Type B pancreatic cell (in vitro differentiated cells): ENCODE measurements around the gene RANBP3. TPM values are rescaled to one million over a fixed set of nuclear protein-coding genes. Genes with fewer than 3 reads are reported as not detected.

Experiments used
- DNase-seq: peaks from one replicate; pipeline ENCODE4 v3.0.0; 2021; ENCODE audit warnings: mixed read lengths; ENCODE audit not compliant: unreplicated experiment; ENCODE audit errors: extremely low spot score
- H3K27ac Mint-ChIP-seq: 2 replicates; pipeline ENCODE4 v1.8.0; 2021; ENCODE audit warnings: mild to moderate bottlenecking, mixed read lengths
- H3K27me3 Mint-ChIP-seq: 2 replicates; pipeline ENCODE4 v1.8.0; 2021; ENCODE audit warnings: mixed read lengths
- H3K36me3 Mint-ChIP-seq: 2 replicates; pipeline ENCODE4 v1.8.0; 2021; ENCODE audit warnings: mixed read lengths
- H3K4me1 Mint-ChIP-seq: one replicate; pipeline ENCODE4 v1.8.0; 2021; ENCODE audit warnings: mixed read lengths; ENCODE audit not compliant: unreplicated experiment
- H3K4me3 Mint-ChIP-seq: 2 replicates; pipeline ENCODE4 v1.8.0; 2021; ENCODE audit warnings: mild to moderate bottlenecking, mixed read lengths
- H3K9me3 Mint-ChIP-seq: 2 replicates; pipeline ENCODE4 v1.8.0; 2021; ENCODE audit warnings: mixed read lengths
- total RNA-seq: library from RNA; stranded (reverse); gene quantifications from 2 replicates; pipeline ENCODE4 v1.2.1, GENCODE V29; 2021; ENCODE audit warnings: low replicate concordance
- TF ChIP-seq, protein P1 (sequence below): fragments of 200-600 bp; sonication (generic); conservative IDR thresholded peaks from 2 replicates; pipeline ENCODE4 v1.5.0; 2021; ENCODE audit warnings: antibody characterized with exemption, mild to moderate bottlenecking

Gene RANBP3
- total RNA-seq, 1 donor from 2014 or later = 92.4 TPM

DNA sequence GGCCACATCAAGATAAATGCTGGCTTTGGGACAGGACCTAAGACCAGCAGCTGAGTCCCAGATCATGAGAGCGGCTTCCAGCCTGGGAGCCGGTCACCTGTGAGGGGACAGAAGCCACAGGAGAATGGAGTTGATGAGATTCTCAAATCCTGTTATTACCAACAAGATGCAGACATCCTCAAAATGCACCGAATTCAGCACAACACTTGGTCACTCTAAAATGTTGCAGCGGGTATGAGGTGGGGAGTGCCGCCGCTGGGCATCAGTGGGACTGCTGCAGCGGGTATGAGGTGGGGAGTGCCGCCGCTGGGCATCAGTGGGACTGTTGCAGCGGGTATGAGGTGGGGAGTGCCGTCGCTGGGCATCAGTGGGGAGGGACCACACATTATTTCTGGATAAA is 21.2 kb downstream of the RANBP3 start:
- H3K36me3 Mint-ChIP-seq = no peaks in the 10 kb centered on the region
- H3K4me1 Mint-ChIP-seq = peaks cover 69% of the 10 kb centered on the region
- peak overlapping the region; percentile 65 for H3K27ac Mint-ChIP-seq
- TF ChIP-seq, protein P1, sequence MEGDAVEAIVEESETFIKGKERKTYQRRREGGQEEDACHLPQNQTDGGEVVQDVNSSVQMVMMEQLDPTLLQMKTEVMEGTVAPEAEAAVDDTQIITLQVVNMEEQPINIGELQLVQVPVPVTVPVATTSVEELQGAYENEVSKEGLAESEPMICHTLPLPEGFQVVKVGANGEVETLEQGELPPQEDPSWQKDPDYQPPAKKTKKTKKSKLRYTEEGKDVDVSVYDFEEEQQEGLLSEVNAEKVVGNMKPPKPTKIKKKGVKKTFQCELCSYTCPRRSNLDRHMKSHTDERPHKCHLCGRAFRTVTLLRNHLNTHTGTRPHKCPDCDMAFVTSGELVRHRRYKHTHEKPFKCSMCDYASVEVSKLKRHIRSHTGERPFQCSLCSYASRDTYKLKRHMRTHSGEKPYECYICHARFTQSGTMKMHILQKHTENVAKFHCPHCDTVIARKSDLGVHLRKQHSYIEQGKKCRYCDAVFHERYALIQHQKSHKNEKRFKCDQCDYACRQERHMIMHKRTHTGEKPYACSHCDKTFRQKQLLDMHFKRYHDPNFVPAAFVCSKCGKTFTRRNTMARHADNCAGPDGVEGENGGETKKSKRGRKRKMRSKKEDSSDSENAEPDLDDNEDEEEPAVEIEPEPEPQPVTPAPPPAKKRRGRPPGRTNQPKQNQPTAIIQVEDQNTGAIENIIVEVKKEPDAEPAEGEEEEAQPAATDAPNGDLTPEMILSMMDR = no peak
- no peaks in the 10 kb centered on the region for H3K27me3 Mint-ChIP-seq
- H3K4me3 Mint-ChIP-seq = no peak overlapping the region
- DNase-seq = no peak
- H3K9me3 Mint-ChIP-seq = no peaks in the 10 kb centered on the region

- H3K9me3 Mint-ChIP-seq = no peaks in the 10 kb centered on the region
- peaks cover 72% of the 10 kb centered on the region for H3K4me1 Mint-ChIP-seq
- peak overlapping the region; percentile 19 for H3K4me3 Mint-ChIP-seq
- no peak for DNase-seq
- peak overlapping the region; percentile 65 for H3K27ac Mint-ChIP-seq
- no peaks in the 10 kb centered on the region for H3K36me3 Mint-ChIP-seq
- H3K27me3 Mint-ChIP-seq = no peaks in the 10 kb centered on the region
- TF ChIP-seq, protein P1 = no peak
Measured at GRCh38 chr19:5956323-5956722, 21.6 kb downstream of the RANBP3 start.

DNA sequence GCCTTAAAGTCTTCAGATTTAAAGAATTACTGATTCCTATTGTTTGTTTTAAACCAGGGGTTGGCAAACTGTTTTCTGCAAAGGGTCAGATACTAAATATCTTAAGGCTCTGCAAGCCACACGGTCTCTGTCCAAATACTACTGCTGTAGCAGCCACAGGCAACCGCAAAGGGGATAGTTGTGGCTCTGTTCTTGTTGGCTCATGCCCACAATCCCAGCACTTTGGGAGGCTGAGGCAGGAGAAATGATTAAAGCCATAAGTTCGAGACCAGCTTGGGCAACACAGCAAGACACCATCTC is 22.4 kb downstream of the RANBP3 start:
- H3K27me3 Mint-ChIP-seq = no peaks in the 10 kb centered on the region
- H3K4me3 Mint-ChIP-seq = no peak overlapping the region

DNA sequence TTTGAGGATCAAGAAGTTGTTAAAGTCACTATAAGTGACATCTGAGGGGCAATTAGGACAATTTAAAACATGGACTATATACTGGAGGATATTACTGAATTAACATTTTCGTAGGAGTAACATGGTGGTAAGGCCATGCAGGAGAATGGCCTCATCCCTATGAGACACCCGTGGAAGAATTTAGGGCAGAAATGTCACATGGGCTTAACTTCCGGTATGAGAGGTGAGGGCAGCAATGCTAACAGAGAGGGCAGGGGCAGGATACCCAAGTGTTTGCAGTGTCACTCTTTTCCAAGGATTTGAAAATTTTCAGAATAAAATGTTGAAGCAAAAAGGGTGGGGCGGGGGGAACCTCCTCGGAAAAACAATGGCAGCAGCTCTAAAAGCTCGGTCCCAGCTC is 23.6 kb downstream of the RANBP3 start:
- no peaks in the 10 kb centered on the region for H3K9me3 Mint-ChIP-seq
- peaks cover 78% of the 10 kb centered on the region for H3K4me1 Mint-ChIP-seq
- DNase-seq = no peak
- no peaks in the 10 kb centered on the region for H3K27me3 Mint-ChIP-seq
- TF ChIP-seq, protein P1 = no peak
- peak overlapping the region; percentile 81 for H3K27ac Mint-ChIP-seq
- peaks cover 4% of the 10 kb centered on the region for H3K36me3 Mint-ChIP-seq
- peak overlapping the region; percentile 11 for H3K4me3 Mint-ChIP-seq

More for the DNA sequence above, 22.4 kb downstream of the RANBP3 start:
- TF ChIP-seq, protein P1 = no peak
- Mint-ChIP-seq H3K27ac (no peak overlapping the region), H3K9me3 (no peaks in the 10 kb centered on the region), H3K4me1 (peaks cover 74% of the 10 kb centered on the region), H3K36me3 (no peaks in the 10 kb centered on the region)
- no peak for DNase-seq

GRCh38 chr19:5953680-5954213 is 24.2 kb downstream of the RANBP3 start:
- Mint-ChIP-seq H3K4me3 (peak overlapping the region; percentile 52), H3K27ac (peak overlapping the region; percentile 81), H3K36me3 (peaks cover 8% of the 10 kb centered on the region), H3K9me3 (no peaks in the 10 kb centered on the region), H3K4me1 (peaks cover 79% of the 10 kb centered on the region), H3K27me3 (no peaks in the 10 kb centered on the region)
- TF ChIP-seq, protein P1 = no peak
- DNase-seq = no peak
